HL-60/S4 treated with retinoic acid at 250 ng/mL for 4 days and 3 days (cell line): ENCODE results near the gene CLDN10.
"Not testable (repeated sequence)": the region's sequence is repeated elsewhere in the genome, so short reads cannot be mapped to it uniquely, and the experiment has no call there.

Experiments
- in situ Hi-C: fragments of 300-500 bp; cut with MboI; formaldehyde crosslinking; loops from 2 replicates; pipeline ENCODE4 v1.7.0; 2022; ENCODE audit warnings: low sequenced_read_pairs

Gene CLDN10

DNA sequence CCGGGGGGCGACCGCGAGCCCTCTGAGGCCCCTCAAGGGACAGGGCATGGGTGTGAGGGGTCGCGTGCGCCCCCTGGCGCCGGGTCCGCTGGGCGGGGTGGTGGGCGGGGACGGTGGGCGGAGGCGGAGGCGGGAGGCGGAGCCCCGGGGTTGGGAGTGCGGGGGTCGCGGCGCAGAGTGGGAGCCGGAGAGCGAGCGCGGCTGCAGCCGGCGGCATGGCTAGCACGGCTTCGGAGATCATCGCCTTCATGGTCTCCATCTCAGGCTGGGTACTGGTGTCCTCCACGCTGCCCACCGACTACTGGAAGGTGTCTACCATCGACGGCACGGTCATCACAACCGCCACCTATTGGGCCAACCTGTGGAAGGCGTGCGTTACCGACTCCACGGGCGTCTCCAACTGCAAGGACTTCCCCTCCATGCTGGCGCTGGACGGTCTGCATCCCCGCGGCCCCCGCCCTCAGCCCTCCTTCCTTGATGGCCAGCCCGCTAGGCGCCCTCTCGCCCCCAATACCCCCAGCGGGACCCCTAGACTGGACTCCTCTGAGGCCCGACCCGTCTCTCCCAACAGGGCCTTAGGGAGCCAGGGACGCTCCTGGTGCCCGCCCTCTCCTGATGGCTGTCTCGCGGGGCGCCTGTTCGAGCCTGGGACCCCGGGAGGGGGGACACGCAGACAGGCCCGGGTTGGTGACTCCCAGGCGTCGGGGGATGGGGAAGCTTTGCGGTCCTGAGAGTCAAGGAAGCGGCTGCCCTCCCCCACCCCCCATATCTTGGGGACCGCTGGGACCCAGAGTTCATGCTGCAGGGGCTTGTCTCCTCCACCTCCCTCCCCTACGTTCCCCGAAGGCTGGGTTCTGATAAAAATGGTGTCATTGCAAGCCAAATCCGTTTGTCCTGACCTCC is at the start of gene CLDN10:
TSS of gene CLDN10 (plus strand) at position 182 of the 903 bp plus-strand sequence. CDS start at position 216, 34 bp downstream.
- in situ Hi-C loops: no loop called here

- in situ Hi-C loops: no loop called here
Observed at GRCh38 chr13:95503662-95504061, 48.9 kb upstream of the CLDN10 start.

GRCh38 chr13:95505265-95505664 is 47.3 kb upstream of the CLDN10 start:
- in situ Hi-C loops: no loop called here

- in situ Hi-C loops: no loop called here
Observed at GRCh38 chr13:95505986-95506385, 46.5 kb upstream of the CLDN10 start.

DNA sequence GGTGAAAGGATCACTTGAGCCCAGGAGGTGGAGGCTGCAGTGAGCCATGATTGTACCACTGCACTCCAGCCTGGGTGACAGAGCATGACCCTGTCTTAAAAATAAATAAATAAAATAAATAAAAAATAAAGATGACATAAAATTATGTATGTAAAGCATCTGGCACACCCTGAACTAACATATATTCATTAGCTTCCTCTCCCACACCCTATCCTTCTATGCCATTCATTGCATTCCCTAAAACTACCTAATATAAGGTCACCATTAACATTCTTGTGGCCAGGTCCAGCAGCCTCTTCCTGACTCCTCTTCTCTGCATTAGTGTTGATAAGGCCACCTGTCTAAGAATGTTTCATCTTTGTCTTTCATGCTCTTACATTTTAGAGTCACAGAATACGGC is 44.5 kb upstream of the CLDN10 start:
- in situ Hi-C loops: no loop called here

- in situ Hi-C loops: no loop called here
Observed at GRCh38 chr13:95508996-95509395, 43.5 kb upstream of the CLDN10 start.

DNA sequence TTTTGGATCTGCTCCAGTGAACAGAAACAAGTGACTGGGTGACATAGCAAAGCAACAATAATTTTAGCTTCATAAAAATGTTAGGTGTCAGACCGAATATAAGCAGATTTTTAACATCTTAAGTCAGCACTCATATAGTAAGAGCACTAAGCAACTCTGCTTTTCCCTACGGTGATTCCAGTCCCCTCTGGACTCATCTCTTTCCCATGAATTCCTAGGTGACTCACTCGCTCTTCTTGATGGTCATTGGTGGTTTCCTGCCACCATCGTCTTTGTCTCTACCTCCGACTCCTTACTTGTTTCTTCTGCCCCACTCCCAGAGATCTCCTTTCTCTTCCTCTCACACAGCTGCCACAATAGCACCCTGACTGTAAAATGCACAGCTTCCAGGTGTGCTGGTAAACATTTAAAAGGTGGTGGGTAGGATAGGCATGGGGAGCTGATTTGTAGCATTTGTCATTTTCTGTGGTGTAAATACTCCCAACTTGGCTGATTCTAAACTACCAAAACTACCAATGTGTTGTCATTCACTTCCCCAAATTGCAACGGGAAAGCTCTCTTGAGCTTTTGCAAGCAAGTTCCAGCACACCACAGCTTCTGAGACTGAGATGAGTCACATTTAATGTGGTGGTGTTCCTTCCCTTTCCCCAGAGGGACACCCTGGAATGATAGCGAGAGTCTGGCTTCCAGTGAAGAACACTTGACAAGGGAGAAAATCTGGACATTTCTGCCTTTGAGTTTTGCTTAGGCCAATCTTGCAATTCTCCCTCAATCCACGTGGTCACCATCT is 42.8 kb upstream of the CLDN10 start:
- in situ Hi-C loops: no loop called here

DNA sequence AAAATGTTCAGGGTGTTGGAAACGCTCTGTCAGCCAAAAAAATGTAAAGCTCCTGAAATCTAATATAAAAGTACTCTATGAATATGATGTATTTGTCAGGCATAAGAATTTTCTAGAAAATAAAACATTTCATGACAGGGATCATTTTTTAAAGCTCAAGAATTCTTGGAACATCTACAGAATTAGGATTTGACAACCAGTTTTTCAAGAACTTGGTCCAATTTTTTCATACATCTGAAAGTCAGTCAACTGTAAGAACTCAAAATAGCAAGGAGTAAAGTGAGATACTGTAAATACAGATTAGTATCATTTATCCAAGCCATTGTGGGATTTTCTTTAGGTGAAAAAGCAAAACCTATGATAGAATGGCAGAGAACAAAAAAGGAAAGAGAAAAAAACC is 41.6 kb upstream of the CLDN10 start:
- in situ Hi-C loops: no loop called here

DNA sequence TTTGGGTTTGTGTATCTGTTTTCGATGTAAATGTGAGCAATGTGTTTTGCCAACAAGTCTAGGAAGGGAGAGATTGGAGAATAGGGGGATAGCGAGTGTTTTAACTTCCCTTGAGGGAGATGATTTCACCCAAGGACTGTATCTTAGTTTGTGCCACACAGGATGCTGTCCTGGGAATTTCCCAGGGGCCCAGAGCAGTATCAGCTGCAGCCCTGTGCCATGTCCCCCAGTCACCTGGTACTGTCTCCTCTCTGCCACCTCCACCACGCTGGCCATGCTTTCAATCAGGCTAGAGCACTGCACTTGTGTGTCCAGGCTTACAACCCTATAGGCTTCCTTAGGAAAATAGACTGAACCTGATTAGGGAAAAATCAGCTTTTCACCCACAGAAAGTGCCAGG is 40.1 kb upstream of the CLDN10 start:
- in situ Hi-C loops: no loop called here

GRCh38 chr13:95512957-95513356 is 39.6 kb upstream of the CLDN10 start:
- in situ Hi-C loops: no loop called here

- in situ Hi-C loops: not testable (repeated sequence)
Observed at GRCh38 chr13:95515606-95516005, 36.9 kb upstream of the CLDN10 start.

GRCh38 chr13:95516021-95516420 is 36.5 kb upstream of the CLDN10 start:
- in situ Hi-C loops: no loop called here

DNA sequence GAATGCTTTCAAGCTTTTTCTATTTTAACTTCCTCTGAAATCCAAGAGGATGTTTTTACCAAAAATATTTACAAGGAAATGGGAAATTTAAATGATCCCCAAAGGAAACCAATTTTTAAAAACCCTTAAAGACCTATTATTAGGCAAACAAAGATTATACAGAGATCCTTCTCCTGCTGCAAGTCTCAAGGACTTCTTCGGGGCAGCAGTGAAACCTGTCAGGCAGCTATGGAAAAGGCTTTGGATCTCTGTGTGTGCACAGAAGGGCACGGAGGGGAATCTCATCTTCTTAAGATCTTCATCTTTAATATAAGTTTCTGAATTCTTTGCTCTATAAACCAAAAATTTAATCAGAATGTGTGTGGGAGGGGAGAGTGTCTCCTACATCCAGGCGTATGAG is 36.0 kb upstream of the CLDN10 start:
- in situ Hi-C loops: no loop called here

GRCh38 chr13:95523598-95523997 is 28.9 kb upstream of the CLDN10 start:
- in situ Hi-C loops: no loop called here

DNA sequence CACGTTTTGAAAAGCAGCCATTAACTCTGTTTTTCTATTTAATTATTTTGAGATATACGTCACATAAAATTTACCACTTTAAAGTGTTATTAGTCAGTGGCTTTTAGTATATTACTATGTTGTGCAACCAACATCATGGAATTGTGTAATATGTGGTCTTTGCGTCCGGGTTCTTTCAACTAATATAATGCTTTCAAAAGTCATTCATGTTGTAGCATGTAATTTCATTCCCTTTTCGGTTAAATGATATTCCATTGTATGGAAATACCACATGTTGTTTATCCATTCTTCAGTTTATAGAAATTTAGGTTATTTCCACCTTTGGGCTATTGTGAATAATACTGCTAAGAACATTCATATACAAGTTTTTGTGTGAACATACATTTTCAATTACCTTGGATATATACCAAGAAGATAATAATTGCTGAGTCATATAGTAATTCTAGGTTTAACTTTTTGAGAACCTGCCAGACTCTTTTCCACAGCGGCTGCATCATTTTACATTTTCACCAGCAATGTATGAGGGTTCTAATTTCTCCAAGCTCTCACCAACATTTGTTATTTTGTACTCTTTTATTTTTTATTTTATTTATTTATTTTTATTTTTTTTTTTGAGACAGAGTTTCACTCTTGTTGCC is 28.1 kb upstream of the CLDN10 start:
- in situ Hi-C loops: no loop called here

- in situ Hi-C loops: no loop called here
Observed at GRCh38 chr13:95527955-95528354, 24.6 kb upstream of the CLDN10 start.

GRCh38 chr13:95530178-95530577 is 22.3 kb upstream of the CLDN10 start:
- in situ Hi-C loops: no loop called here

DNA sequence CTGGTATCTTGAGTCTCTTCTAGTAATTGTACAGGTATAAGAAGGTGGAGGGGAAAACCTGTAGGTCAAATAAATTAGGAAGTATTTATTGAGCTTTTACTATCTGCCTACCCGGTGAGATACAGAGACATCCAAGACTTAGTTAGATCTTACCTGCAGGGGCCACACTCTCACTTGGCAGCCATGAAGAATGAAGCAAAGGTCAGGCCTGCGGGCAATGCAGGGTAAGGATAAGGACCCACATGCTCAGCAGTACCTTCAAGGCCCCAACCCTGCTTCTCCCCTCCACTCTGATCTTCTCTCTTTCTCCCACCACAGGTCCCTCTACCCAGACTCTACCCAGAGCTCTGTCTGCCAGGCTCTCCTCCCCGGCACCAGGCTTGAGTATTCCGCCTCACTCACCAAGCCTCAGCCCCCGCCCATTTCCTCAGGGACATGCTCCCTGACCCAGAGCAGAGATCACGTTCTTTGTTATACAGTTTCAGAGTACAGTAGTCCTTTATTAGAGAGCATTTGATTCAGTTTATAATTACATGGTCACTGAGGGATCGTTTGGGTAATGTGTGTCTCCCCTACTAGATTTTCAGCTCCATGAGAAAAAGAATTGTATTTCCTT is 18.9 kb upstream of the CLDN10 start:
- in situ Hi-C loops: no loop called here

DNA sequence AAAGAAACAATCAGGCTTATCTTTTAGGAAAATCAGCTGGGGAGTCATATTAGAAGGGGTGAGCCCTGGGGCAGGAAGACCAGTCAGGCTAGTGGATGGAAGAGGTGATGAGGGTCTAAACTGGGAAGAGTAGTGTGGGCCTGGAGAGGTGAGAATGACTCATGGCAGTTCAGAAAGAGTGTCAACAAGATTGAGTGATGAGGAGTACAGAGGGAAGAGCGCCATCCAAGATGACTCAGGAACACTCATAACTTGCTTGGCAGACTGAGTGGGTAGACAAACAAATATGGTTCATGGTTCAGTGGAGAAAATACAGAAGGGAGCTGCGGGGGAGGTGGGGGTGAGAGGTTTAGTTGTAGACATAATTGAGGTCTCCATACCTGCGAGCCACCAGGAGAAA is 17.3 kb upstream of the CLDN10 start:
- in situ Hi-C loops: no loop called here

DNA sequence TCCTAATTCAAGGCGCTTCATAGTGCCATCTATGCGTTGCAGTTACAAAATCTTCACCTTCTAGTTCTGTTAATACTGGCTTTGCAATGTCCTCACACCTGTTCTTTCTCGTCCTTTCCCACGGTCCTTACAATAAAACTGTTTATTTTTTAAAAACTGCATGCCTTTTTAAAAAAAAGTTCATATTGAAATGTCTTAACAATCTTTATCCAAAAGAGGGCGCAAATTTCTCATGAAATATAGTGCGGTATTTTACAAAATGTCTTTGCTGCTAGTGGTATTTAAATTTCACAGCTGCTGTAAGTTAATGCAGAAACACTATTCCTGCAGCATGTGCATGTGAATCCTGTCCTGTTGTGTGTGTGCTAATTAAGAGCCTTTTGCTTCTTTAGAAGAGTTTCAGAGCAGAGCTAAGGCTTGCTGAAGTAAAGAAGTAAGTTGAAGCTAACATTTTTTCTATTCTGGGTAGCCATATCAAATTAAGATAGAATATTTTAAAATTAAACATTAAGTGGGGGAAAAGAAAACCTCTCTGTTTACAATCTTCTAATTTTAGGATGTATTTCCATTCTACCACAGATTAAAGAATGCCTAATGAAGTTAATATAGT is 15.8 kb upstream of the CLDN10 start:
- in situ Hi-C loops: no loop called here

- in situ Hi-C loops: no loop called here
Observed at GRCh38 chr13:95540888-95541287, 11.6 kb upstream of the CLDN10 start.
